ENCODE measurements around the gene TEDC2.

GRCh38 chr16:2465653-2466415 is 5.9 kb downstream of the TEDC2 start:
- TF ChIP-seq POLR2A (IDR thresholded peaks at IDR 0.05) = no peak
- no peak for TF ChIP-seq CTCF (IDR thresholded peaks at IDR 0.05)
